Activated CD4-positive, alpha-beta memory T cell treated with anti-CD3 and anti-CD28 coated beads, Interleukin-2, amount 10 ng/mL, durations not matched to agents 7 days and 5 days (primary cell): ENCODE results near the gene COQ8B. TPM values are rescaled to one million over a fixed set of nuclear protein-coding genes. Genes with fewer than 3 reads are reported as not detected.
"Not testable (repeated sequence)": the region's sequence is repeated elsewhere in the genome, so short reads cannot be mapped to it uniquely, and the experiment has no call there.

Source experiments
- CTCF ChIA-PET: fragments of 350-600 bp; sonication (Branson Sonifier 250); formaldehyde crosslinking; loops from one replicate; lab custom pipeline; 2021; ENCODE audit warnings: antibody characterized with exemption, inconsistent platforms; lab: Charles Lee
- POLR2A ChIA-PET: fragments of 350-600 bp; sonication (Branson Sonifier 250); formaldehyde crosslinking; loops from one replicate; lab custom pipeline; 2021; ENCODE audit warnings: antibody characterized with exemption; lab: Charles Lee
- DNase-seq: peaks from one replicate; pipeline ENCODE4 v3.0.0-alpha.2; 2020
- H3K27ac Mint-ChIP-seq: one replicate; pipeline ENCODE4 v1.8.0; 2021; ENCODE audit warnings: mild to moderate bottlenecking, mixed read lengths
- H3K27me3 Mint-ChIP-seq: one replicate; pipeline ENCODE4 v1.8.0; 2021; ENCODE audit warnings: mixed read lengths
- H3K36me3 Mint-ChIP-seq: one replicate; pipeline ENCODE4 v1.8.0; 2021; ENCODE audit warnings: low read depth, mixed read lengths
- H3K4me1 Mint-ChIP-seq: one replicate; pipeline ENCODE4 v1.8.0; 2021; ENCODE audit warnings: mixed read lengths
- H3K4me3 Mint-ChIP-seq: one replicate; pipeline ENCODE4 v1.8.0; 2021; ENCODE audit warnings: mild to moderate bottlenecking, mixed read lengths
- H3K9me3 Mint-ChIP-seq: one replicate; pipeline ENCODE4 v1.8.0; 2021; ENCODE audit warnings: mixed read lengths
- total RNA-seq, 2 experiments: library from RNA; stranded (reverse); gene quantifications; one replicate each; pipeline ENCODE4 v1.2.3, GENCODE V29; 2021

The COQ8B gene
- total RNA-seq, 2 experiments from 2014 or later: 32.5 to 37.7 TPM

- H3K27ac Mint-ChIP-seq: peak overlapping the region; percentile 9
- ChIA-PET CTCF (no interaction called here), POLR2A (interaction anchor here (4.6 kb wide), 1 partner anchor 9 kb away, joined by 16 read pairs; the partner anchor contains the start of genes ACTMAP and SNRPA)
- H3K36me3 Mint-ChIP-seq: peaks cover 10% of the 10 kb centered on the region
- H3K4me3 Mint-ChIP-seq: no peak overlapping the region
- H3K4me1 Mint-ChIP-seq: peaks cover 4% of the 10 kb centered on the region
- no peaks in the 10 kb centered on the region for H3K27me3 Mint-ChIP-seq
- no peaks in the 10 kb centered on the region for H3K9me3 Mint-ChIP-seq
- DNase-seq: no peak
Observed at GRCh38 chr19:40740747-40741146, 24.1 kb upstream of the COQ8B start.

GRCh38 chr19:40739871-40740703 lies 23.4 kb upstream of the COQ8B start:
- H3K27ac Mint-ChIP-seq: no peak overlapping the region

GRCh38 chr19:40739030-40739839 lies 22.5 kb upstream of the COQ8B start:
- H3K36me3 Mint-ChIP-seq: peaks cover 19% of the 10 kb centered on the region
- DNase-seq: no peak
- peaks cover 4% of the 10 kb centered on the region for H3K4me1 Mint-ChIP-seq
- H3K27ac Mint-ChIP-seq: no peak overlapping the region
- H3K27me3 Mint-ChIP-seq: no peaks in the 10 kb centered on the region
- no peaks in the 10 kb centered on the region for H3K9me3 Mint-ChIP-seq
- ChIA-PET POLR2A (interaction anchor here (0.8 to 4.6 kb wide), 2 partner anchors 10 to 23 kb away, joined by 3 to 16 read pairs; partner anchors contain the start of genes ACTMAP, COQ8B, ITPKC and SNRPA), CTCF (no interaction called here)
- H3K4me3 Mint-ChIP-seq: no peak overlapping the region

More at GRCh38 chr19:40739871-40740703, 23.4 kb upstream of the COQ8B start:
- no peaks in the 10 kb centered on the region for H3K9me3 Mint-ChIP-seq
- DNase-seq: no peak
- no peak overlapping the region for H3K4me3 Mint-ChIP-seq
- ChIA-PET CTCF (no interaction called here), POLR2A (interaction anchor here (0.8 to 4.6 kb wide), 2 partner anchors 9 to 24 kb away, joined by 3 to 16 read pairs; partner anchors contain the start of genes ACTMAP, COQ8B, ITPKC and SNRPA)
- peaks cover 4% of the 10 kb centered on the region for H3K4me1 Mint-ChIP-seq
- H3K36me3 Mint-ChIP-seq: peaks cover 16% of the 10 kb centered on the region
- no peaks in the 10 kb centered on the region for H3K27me3 Mint-ChIP-seq

DNA sequence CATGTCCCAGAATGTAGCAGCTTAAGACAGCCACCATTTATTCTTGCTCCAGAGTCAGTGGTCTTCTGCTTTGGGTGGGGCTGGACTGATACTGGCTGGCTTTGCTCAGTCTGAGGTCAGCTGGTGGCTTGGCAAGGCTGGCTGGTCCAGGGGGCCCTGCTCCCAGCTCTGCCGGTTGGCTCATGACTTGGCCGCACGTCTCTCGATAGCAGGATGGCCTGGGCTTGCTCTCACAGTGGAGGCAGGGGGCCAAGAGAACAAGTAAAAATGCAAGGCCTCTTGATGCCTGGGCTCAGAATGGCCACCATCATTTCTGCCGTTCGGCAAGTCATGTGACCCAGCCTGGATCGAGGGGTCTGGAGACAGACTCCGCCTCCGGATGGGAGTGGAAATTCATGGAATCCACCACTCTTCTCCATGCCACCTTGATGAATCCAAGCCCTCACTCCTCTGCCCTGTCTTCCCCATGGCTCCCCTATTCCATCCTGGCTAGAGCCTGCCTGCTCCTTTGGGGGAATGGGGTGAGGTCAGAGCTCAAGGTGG lies 20.5 kb upstream of the COQ8B start:
- Mint-ChIP-seq H3K27ac (no peak overlapping the region), H3K36me3 (peaks cover 32% of the 10 kb centered on the region)
- POLR2A ChIA-PET: interaction anchor here (4.6 kb wide), 1 partner anchor 12 kb away, joined by 16 read pairs; the partner anchor contains the start of genes ACTMAP and SNRPA

GRCh38 chr19:40736661-40737060 lies 20.0 kb upstream of the COQ8B start:
- ChIA-PET CTCF (no interaction called here), POLR2A (interaction anchor here (0.9 to 4.6 kb wide), 2 partner anchors 13 kb away, joined by 3 to 16 read pairs; partner anchors contain the start of genes ACTMAP and SNRPA)
- Mint-ChIP-seq H3K27ac (no peak overlapping the region), H3K9me3 (no peaks in the 10 kb centered on the region), H3K4me1 (peaks cover 4% of the 10 kb centered on the region), H3K36me3 (peaks cover 32% of the 10 kb centered on the region), H3K4me3 (no peak overlapping the region), H3K27me3 (no peaks in the 10 kb centered on the region)
- no peak for DNase-seq

More for the DNA sequence above, 20.5 kb upstream of the COQ8B start:
- H3K27me3 Mint-ChIP-seq: no peaks in the 10 kb centered on the region
- CTCF ChIA-PET: no interaction called here
- peaks cover 4% of the 10 kb centered on the region for H3K4me1 Mint-ChIP-seq
- no peak overlapping the region for H3K4me3 Mint-ChIP-seq
- no peaks in the 10 kb centered on the region for H3K9me3 Mint-ChIP-seq
- no peak for DNase-seq

- H3K4me3 Mint-ChIP-seq: no peak overlapping the region
- POLR2A ChIA-PET: no interaction called here
Observed at GRCh38 chr19:40735013-40735771, 18.5 kb upstream of the COQ8B start.

DNA sequence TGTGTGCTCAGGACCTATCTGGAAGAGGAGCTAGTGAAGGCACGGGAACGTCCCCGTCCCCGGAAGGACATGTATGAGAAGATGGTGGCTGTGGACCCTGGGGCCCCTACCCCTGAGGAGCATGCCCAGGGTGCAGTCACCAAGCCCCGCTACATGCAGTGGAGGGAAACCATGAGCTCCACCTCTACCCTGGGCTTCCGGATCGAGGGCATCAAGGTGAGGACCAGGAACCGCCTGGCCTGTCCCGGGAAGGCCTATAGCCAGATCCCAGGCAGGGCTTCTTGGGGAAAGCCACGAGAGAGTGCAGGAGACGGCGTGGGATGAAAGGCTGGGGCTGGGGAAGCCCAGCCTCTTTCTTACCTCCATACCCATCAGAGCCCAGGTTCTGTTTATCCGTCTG lies 16.5 kb upstream of the COQ8B start:
- DNase-seq: no peak
- ChIA-PET CTCF (interaction anchor here (1.3 kb wide), 1 partner anchor 17 kb away, joined by 4 read pairs; the partner anchor contains the start of gene ACTMAP), POLR2A (interaction anchor here (0.5 to 0.6 kb wide), 2 partner anchors 9 to 30 kb away, joined by 3 read pairs; no protein-coding TSS in a partner anchor)
- Mint-ChIP-seq H3K27me3 (no peaks in the 10 kb centered on the region), H3K27ac (no peak overlapping the region), H3K36me3 (peaks cover 37% of the 10 kb centered on the region), H3K4me3 (no peak overlapping the region), H3K4me1 (no peaks in the 10 kb centered on the region), H3K9me3 (no peaks in the 10 kb centered on the region)

More at GRCh38 chr19:40735013-40735771, 18.5 kb upstream of the COQ8B start:
- no peak overlapping the region for H3K27ac Mint-ChIP-seq
- H3K36me3 Mint-ChIP-seq: peaks cover 36% of the 10 kb centered on the region
- no peak for DNase-seq
- H3K4me1 Mint-ChIP-seq: peaks cover 4% of the 10 kb centered on the region
- no peaks in the 10 kb centered on the region for H3K27me3 Mint-ChIP-seq
- no peaks in the 10 kb centered on the region for H3K9me3 Mint-ChIP-seq
- CTCF ChIA-PET: interaction anchor here (0.5 to 0.7 kb wide), 2 partner anchors 79 to 101 kb away, joined by 3 read pairs; no protein-coding TSS in a partner anchor

GRCh38 chr19:40732304-40732703 lies 15.6 kb upstream of the COQ8B start:
- H3K4me3 Mint-ChIP-seq, H3K27ac Mint-ChIP-seq, H3K4me1 Mint-ChIP-seq, CTCF ChIA-PET, DNase-seq, H3K27me3 Mint-ChIP-seq, H3K9me3 Mint-ChIP-seq: not testable (repeated sequence)
- peaks cover 33% of the 10 kb centered on the region for H3K36me3 Mint-ChIP-seq
- POLR2A ChIA-PET: interaction anchor here (0.8 kb wide), 1 partner anchor 10 kb away, joined by 3 read pairs; no protein-coding TSS in a partner anchor

GRCh38 chr19:40730065-40730464 lies 13.4 kb upstream of the COQ8B start:
- H3K9me3 Mint-ChIP-seq, H3K27ac Mint-ChIP-seq, CTCF ChIA-PET, DNase-seq, H3K27me3 Mint-ChIP-seq, H3K4me1 Mint-ChIP-seq, H3K4me3 Mint-ChIP-seq: not testable (repeated sequence)
- peaks cover 36% of the 10 kb centered on the region for H3K36me3 Mint-ChIP-seq
- POLR2A ChIA-PET: interaction anchor here (1.3 kb wide), 1 partner anchor 20 kb away, joined by 6 read pairs; the partner anchor contains the start of gene ACTMAP

GRCh38 chr19:40726279-40726678 lies 9.6 kb upstream of the COQ8B start:
- Mint-ChIP-seq H3K27me3 (no peaks in the 10 kb centered on the region), H3K27ac (no peak overlapping the region), H3K4me1 (peaks cover 19% of the 10 kb centered on the region), H3K4me3 (no peak overlapping the region), H3K36me3 (peaks cover 40% of the 10 kb centered on the region), H3K9me3 (no peaks in the 10 kb centered on the region)
- CTCF ChIA-PET: no interaction called here
- no peak for DNase-seq
- POLR2A ChIA-PET: no interaction called here

DNA sequence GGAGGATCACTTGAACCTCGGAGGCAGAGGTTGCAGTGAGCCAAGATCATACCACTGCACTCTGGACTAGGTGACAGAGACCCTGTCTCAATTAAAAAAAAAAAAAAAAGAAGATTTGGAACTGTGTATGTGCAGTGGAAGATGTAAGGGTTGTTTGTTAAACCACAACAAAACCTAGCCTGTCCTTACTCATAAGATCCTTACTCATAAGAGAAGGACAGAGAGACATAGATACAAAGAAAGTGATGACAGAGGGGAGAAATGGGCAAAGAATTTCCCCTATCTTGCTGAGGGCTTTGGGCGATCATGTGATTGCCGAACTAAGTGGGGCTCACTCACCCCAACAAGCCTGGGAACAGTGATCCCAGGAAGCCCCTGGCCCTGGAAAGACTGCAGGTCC lies 8.2 kb upstream of the COQ8B start:
- no peak overlapping the region for H3K4me3 Mint-ChIP-seq
- ChIA-PET CTCF (interaction anchor here (0.7 kb wide), 1 partner anchor 87 kb away, joined by 3 read pairs; no protein-coding TSS in a partner anchor), POLR2A (no interaction called here)
- H3K27me3 Mint-ChIP-seq: no peaks in the 10 kb centered on the region
- DNase-seq: no peak
- H3K27ac Mint-ChIP-seq: peak overlapping the region; percentile 16
- peaks cover 41% of the 10 kb centered on the region for H3K36me3 Mint-ChIP-seq
- H3K4me1 Mint-ChIP-seq: peaks cover 31% of the 10 kb centered on the region
- H3K9me3 Mint-ChIP-seq: no peaks in the 10 kb centered on the region
